SIG-M5 treated with dmso at 0.1 percent for 504 hours (cell line): ENCODE data around the gene ATN1.
A peak's percentile ranks its signal among the peaks of the same experiment; 100 is the strongest.

Source experiments
- DNase-seq: peaks from one replicate; lab custom pipeline; 2025; ENCODE audit not compliant: unreplicated experiment; lab: John Stamatoyannopoulos, UW

ATN1 gene

DNA sequence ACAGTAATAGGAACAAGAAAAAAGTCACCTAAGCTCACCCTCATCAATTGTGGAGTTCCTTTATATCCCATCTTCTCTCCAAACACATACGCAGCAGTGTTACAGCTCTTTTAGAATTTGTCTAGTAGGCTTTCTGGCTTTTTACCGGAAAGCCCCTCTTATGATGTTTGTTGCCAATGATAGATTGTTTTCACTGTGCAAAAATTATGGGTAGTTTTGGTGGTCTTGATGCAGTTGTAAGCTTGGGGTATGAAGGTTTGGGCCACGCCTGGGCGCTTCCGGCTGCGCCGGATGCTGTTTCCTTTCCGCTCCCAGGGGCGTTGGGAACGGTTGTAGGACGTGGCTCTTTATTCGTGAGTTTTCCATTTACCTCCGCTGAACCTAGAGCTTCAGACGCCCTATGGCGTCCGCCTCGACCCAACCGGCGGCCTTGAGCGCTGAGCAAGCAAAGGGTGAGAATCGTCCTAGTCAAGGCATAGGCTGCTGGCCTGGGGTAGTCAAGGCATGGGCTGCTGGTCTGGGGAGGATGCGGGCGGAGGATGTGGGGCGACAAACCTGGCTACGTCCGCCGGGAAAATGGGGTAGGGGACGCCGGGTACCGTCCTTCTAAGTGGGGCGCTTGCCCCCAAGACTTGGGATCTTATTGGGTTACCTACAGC is 16.1 kb downstream of the ATN1 start, which contains the start of the genes C12orf57 and RNU7-1:
Gene C12orf57, plus strand, starts transcription at position 301 of the 659 bp plus-strand sequence. Its CDS starts 100 bp downstream, at position 401.
Gene RNU7-1, plus strand, starts transcription at position 95 of the 659 bp plus-strand sequence.
- DNase-seq = peak; percentile 96

DNA sequence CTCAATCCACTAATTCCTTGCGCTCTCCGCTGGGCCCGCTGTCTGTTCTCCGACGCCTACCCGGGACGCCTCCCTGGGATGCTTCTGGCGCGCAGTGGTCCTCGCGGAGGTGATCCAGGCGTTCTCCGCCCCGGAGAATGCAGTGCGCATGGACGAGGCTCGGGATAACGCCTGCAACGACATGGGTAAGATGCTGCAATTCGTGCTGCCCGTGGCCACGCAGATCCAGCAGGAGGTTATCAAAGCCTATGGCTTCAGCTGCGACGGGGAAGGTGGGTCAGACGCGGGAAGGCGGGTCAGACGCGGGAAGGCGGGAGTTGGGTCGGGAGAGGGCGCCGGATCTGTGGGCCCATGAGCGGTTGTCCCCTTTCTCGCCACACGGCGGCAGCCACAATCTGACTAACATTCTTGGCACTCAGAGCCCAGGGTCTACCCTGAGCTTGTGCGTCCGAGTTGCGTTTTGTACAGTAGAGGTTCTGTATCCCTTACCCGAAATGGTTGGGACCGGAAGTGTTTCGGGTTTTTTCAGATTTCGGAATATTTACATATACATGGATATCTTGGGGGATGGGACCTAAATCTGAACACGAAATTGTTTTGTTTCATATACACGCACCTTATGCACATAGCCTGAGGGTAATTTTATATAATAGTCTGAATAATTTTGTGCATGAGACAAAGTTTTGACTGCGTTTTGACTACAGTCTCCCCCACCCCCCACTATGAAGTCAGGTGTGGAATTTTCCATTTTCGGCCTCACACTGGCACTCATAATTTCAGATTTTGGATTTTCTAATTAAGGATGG is 16.8 kb downstream of the ATN1 start:
- peak; percentile 96 for DNase-seq

DNA sequence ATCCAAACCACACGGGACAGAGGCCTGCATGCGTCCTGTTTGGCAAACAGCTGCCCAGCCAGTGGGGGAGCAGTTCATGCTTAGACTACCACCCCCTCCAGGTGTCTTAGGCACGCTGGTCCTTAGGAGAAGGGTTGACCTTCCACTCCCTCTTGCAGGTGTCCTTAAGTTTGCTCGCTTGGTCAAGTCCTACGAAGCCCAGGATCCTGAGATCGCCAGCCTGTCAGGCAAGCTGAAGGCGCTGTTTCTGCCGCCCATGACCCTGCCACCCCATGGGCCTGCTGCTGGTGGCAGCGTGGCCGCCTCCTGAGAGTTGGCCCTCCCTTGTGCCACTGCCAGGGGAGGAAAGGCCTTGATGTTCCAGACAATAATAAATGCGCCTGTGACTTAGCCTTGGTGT is 17.9 kb downstream of the ATN1 start:
- DNase-seq = no peak

DNA sequence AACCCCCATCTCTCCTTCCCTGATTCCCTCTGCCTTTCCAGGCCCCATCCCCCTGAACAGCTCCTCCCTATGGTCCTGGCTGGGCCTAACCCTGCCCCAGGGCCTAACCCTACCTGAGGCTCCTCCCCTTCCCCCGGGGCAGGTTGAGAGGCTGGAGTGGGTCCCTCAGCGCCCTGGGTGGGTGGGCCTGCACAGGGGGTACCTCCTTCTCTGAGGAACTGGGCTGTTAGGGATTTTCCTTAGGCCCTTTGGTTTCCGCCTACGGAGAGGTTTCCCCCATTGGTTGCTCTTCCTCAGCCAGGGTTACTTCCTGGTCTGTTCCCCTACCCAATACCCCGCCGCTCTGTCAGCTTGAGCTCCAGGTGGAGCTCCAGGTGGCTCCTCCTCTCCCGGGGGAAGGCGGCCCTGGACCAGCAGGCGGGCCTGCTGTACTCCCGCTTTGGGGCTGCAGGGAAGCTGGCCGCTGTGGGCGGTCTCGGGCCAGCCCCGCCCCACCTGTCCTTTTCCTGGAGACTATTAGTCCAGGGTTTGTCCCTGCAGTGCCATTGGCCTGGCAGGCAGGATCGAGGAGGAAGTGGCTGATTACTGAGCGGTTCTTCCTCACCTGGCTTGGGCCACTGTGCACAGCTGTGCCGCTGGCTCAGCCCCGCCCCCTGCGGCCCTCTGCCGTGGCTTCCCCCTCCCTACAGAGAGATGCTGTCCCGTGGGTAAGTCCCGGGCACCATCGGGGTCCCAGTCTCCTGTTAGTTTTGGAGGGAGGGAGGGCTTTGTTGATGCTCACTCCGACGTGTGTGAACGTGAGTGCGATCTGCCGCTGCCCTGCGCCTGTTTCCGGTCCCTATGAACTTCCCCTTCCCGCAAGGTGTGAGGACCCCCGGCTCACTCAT is 18.5 kb downstream of the ATN1 start:
- peak; percentile 48 for DNase-seq

DNA sequence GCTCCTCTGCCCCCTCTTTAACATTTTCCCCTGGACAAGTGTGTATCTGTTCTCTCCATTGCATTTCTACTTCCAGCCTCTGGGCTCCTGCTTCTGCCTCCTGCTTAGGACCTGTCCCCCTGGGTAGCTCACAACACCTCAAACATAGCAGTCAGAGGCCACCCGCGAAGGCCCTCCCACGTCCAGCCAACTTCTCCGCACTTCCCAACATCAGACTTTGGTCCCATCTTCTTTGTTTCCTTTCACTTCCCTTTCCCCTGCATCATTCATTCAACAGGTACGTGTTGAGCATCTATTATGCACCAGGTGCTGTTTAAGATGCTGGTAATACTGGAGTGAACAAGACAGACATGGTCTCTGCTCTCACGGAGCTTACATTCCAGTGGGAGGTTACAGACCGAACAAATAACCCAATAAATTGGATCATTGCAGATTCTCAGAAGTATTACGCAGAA is 19.2 kb downstream of the ATN1 start:
- no peak for DNase-seq

DNA sequence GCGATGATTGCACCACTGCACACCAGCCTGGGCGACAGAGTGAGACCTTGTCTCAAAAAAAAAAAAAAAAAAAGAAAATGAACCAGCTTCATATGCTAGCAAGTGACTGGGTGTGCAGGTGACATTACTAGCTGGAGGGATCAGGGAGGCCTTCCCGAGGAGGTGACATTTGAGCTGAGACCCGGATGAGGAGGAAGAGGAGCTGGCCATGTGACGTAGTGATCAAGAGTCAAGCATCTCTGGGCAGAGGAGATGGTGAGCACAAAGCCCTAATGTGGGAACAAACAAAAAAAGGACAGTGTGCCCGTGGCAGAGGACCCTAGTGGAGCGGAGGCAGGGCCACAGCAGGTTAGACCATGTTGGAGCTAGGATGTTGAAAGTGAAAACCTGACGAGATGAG is 19.9 kb downstream of the ATN1 start:
- DNase-seq = no peak

DNA sequence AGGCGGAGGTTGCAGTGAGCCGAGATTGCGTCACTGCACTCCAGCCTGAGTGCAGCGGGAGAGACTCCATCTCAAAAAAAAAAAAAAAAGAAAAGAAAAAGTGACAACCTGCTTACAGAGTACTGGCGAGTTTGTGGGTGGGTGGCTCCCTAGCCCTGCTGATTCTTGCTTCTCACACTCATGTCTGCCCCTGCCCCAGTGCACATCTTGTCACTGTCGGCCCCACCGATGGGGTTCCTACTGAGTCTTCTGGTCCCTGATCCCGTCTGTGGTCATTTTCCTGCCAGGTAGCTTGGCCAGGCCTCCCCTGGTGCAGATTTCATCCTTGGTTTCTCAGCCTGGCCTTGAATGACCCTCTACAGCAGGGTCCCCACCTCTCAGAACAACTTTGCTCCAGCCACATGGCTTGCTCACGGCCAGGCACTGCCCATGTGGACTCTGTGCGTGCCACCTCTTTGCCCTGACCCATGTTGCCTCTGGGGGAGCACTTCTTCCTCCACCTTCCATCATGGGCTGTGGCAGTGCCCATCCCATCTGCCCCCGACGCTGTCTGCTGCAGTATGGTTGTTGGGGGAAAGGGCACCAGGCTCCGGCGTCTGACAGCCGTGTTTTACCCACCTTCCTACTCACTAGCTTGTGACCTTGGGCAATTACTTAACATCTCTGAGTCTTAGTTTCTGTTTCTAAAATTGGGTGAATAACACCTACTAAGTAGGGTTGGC is 21.3 kb downstream of the ATN1 start:
- no peak for DNase-seq

DNA sequence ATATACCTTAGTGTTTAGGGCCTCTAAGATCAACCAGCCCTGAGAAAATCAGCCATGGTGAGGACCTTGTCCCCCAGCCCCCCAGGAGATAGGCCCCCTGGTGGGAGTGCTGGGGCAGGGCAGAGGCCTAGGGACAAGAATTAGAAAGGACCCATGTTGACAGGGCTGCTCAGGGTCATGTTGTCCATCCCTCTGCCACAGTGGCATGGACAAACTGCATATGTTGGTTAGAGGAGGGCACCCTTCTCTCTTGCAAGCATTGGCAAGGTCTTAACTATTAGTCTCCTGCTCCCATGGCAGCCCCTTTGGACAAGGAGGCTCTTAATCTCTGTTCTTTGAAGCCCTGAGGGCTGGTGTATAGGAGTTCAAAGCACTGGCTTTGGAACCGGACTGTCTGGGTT is 22.6 kb downstream of the ATN1 start:
- DNase-seq = peak; percentile 41

DNA sequence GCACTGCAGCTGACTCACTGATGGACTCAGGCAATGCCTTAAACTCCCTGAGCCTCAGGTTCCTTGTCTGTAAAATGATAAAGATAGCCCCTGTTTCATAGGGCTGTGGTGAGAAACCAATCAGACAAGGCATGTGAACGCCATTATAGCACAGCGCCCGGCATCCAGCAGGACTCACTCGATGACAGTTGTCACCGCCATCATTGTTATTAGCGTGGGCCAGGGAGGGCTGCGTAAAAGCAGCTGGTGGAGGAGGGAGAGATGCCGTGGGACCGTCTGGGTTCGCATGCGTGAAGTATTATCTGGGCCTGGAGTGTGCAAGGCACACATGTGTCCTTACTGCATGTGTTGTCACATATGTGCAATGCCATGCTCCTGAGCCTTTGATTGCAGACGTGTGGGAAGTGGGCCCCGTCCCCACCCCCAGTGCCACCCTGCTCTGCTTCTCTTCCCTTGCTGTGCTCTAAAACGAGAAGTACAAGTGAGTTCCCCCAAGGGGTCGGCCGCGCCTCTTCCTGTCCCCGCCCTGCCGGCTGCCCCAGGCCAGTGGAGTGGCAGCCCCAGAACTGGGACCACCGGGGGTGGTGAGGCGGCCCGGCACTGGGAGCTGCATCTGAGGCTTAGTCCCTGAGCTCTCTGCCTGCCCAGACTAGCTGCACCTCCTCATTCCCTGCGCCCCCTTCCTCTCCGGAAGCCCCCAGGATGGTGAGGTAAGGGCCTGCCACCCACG is 23.2 kb downstream of the ATN1 start, which contains the start of gene PTPN6:
Gene PTPN6, plus strand, starts transcription at position 546 of the 730 bp plus-strand sequence. Its CDS starts 157 bp downstream, at position 703.
- DNase-seq = peak; percentile 96

DNA sequence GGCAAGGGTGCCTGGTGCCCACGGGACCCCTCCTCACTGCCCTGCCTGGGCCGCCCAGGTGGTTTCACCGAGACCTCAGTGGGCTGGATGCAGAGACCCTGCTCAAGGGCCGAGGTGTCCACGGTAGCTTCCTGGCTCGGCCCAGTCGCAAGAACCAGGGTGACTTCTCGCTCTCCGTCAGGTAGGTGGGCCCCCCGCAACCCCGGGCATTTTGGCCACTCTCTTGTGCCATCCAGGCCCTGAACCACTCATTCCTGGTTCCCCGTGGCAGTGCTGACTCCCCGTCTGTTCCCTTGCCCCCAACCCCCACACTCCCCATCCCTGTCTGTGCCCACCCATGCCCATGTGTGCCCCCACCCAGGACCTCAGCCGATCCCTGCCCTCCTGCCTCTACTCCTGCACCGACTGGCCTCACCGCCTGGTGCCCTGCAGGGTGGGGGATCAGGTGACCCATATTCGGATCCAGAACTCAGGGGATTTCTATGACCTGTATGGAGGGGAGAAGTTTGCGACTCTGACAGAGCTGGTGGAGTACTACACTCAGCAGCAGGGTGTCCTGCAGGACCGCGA is 23.9 kb downstream of the ATN1 start:
- no peak for DNase-seq

DNA sequence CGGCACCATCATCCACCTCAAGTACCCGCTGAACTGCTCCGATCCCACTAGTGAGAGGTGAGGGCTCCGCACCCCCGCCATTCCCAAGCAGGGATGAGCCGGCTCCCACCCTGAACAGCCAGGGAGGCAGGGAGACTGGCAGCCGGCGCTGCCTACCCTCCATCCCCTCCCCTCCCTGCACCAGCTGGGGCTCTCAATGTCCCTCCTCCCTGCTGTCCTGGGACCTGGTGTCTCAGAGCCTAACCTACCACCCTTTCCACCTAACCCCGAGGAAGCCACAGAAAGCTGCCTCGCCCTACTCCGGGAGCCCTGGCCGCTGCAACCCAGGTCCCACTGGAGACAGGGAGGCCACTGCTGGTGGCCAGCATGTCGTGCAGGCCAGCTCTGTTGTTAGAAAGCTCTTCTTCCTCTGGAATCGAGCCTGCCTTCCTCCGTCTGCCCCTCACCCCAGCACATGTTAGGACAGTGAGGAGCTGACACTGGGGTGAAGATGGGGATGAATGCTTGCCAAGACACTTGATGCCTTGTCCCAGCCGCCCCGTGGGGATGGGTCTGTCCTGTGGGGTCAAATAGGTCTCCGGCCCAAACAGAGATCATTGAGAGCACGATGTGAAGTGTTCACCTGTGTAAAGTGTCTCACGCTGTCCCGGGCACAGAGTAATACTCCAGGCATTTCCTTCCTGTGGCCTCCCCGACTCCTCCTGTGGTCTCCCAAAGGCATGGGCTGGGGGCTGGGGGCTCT is 24.5 kb downstream of the ATN1 start:
- no peak for DNase-seq

DNA sequence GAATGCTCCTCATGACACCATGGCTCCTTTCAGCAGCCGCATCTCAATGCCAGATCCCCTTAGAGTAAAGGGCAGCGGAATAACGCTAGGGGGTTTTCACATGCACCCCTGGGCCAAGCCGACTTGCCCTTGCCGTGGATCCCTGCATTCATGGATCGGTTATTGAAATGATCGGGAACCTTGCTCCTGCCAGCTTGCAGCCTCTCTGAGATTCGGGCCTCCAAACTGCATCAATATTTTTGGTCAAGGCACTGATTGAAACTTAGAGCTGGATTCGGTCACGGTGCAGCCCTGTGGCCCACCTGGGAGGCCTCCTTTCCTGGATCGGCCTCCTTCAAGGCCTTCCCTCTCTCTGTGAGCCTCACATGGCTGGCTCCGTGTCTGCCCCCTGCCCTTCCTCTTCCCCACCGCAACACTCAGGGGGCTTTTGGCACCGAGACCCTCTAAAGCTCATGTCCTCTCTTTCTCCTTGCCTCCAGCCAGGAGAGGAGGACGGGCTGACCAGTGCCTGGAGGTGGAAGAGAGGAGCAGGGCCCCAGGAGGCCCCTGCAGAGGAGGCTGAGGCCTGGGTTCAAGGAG is 25.2 kb downstream of the ATN1 start:
- DNase-seq = no peak

DNA sequence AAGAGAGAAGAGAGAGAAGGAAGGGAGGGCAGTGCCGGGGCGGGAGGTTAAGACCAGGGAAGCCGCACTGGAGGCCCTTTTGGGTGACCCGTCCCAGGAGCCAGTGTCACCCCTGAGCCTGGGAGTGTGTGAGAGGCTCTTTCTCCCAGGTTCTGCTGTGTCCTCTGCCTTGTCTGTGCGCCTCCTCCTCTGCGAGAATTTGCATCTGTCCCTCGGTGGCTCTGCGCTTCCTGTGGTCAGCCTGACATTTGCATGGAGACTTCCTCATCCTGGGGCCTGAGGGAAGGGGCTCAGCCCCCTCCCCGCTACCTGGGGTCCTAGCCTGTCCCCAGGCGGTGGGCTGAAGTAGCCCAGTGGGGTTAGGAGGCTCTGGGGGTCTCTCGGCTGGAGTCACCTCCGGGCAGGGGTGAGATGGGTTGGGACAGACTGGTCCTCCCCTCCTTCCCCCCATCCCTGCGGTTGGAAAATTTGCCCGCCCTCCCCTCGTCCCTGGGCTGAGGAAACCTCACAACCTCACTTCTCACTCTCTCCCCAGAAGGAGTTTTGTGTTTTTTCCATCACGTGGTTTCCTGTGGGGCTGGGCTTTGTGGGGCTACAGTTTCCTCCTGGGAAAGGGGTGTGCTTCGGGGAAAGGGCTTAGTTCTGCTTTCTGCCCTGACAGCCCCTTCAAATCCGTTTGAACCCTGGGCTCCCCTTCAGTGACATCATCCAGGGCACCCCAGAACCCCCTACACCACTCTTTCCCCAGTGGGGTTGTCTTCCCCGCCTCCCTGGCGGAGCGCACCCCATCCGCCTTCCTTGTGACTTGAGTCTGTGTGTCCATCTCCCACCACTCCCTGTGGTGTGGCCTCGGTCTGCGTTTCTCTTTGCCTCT is 25.9 kb downstream of the ATN1 start:
- peak; percentile 97 for DNase-seq

DNA sequence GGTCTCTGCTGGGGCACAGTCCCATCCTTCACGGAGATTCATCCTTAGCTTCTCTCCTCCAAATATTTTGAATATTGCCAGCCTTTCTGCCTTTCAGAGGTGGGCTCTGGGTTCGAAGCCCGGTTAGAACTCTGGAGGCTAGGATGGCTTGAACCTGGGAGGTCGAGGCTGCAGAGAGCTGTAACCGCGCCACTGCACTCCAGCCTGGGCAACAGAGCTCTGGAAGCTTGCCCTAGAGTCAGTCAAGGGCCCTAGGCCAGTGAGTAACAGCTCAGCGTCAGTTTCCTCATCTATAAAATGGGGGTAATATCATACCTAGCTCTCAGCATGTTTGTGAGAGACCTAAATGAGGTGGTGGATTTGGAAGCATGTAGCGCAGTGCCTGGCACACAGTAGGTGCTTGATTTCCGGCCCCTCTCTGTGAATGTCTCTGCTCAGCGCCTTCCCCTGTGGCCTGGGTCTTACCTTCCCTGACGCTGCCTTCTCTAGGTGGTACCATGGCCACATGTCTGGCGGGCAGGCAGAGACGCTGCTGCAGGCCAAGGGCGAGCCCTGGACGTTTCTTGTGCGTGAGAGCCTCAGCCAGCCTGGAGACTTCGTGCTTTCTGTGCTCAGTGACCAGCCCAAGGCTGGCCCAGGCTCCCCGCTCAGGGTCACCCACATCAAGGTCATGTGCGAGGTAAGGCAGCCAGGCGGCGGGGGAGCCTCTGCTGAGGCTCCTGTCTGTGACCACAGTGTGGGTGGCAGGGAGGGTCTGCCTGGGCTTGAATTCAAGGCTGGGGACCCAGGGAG is 26.8 kb downstream of the ATN1 start:
- DNase-seq = no peak

DNA sequence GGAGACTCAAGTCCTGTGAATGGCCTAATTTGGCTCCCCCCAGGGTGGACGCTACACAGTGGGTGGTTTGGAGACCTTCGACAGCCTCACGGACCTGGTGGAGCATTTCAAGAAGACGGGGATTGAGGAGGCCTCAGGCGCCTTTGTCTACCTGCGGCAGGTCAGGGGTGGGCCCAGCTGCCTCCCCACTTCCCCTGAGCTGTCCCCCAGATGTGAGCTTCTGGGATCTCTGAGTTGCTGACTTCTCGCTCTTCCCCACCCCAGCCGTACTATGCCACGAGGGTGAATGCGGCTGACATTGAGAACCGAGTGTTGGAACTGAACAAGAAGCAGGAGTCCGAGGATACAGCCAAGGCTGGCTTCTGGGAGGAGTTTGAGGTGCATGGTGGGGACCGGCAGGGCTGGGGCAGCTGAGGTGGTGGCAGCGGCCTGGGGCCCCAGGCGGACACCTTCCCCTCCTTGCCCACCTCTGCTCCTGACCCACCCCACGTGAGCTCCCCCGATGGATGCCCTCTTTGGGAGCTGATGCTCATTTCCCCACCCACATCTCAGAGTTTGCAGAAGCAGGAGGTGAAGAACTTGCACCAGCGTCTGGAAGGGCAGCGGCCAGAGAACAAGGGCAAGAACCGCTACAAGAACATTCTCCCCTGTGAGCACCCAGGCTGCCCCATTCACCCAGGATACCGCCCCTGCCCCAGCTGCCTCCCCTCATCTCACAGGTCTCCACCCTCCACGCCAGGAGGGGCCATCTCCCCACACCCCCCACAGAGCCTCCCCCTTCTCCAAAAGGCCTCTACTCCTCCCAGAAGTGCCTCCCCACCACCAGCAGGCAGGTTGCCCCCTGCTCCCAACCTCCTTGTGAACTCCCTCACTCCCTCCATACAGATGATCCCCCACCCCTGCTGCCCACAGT is 27.6 kb downstream of the ATN1 start:
- no peak for DNase-seq
